GM18519 (cell line): ENCODE results near the gene HK1.

Source experiments
- ATAC-seq: cut with Tn5 transposase; IDR thresholded peaks from one replicate; pipeline ENCODE4 v1.9.1; 2021; ENCODE audit warnings: mild to moderate bottlenecking, moderate library complexity; ENCODE audit not compliant: unreplicated experiment, low FRiP score

Gene HK1

DNA sequence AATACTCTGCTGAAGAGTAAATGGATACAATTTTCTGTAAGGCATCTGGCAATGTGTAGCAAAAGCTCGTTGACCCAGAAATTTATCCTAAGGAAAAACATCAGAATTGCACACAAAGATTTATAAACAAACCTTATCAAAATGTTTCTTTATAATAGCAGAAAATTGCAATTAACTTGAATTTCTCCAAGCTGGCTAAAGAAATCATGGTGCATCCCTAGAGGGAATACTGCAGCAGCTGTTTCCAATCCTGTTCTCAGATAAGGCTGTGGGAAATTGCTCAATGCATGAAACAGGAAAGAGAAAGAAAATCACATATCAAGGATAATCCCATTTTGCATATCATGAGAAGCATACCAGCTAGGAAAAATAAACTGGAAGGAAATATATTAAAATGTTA is 119.7 kb downstream of the HK1 start:
- ATAC-seq = no peak

DNA sequence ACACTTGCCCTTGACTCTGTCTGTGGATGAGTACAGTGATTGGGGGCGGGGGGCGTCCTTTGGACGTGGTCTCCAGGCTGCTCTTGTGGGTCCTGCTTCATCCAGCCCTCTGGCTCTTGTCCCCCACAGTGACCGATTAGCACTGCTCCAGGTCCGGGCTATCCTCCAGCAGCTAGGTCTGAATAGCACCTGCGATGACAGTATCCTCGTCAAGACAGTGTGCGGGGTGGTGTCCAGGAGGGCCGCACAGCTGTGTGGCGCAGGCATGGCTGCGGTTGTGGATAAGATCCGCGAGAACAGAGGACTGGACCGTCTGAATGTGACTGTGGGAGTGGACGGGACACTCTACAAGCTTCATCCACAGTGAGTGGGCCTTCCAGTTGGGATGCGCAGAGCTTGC is 120.2 kb downstream of the HK1 start:
- ATAC-seq = no peak

DNA sequence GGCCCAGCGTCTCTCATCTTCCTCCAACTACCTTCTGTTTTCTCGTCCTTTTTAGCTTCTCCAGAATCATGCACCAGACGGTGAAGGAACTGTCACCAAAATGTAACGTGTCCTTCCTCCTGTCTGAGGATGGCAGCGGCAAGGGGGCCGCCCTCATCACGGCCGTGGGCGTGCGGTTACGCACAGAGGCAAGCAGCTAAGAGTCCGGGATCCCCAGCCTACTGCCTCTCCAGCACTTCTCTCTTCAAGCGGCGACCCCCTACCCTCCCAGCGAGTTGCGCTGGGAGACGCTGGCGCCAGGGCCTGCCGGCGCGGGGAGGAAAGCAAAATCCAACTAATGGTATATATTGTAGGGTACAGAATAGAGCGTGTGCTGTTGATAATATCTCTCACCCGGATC is 122.6 kb downstream of the HK1 start:
- no peak for ATAC-seq

DNA sequence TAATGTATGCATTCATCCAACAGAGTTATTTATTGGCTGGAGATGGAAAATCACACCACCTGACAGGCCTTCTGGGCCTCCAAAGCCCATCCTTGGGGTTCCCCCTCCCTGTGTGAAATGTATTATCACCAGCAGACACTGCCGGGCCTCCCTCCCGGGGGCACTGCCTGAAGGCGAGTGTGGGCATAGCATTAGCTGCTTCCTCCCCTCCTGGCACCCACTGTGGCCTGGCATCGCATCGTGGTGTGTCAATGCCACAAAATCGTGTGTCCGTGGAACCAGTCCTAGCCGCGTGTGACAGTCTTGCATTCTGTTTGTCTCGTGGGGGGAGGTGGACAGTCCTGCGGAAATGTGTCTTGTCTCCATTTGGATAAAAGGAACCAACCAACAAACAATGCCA is 123.1 kb downstream of the HK1 start:
- no peak for ATAC-seq

DNA sequence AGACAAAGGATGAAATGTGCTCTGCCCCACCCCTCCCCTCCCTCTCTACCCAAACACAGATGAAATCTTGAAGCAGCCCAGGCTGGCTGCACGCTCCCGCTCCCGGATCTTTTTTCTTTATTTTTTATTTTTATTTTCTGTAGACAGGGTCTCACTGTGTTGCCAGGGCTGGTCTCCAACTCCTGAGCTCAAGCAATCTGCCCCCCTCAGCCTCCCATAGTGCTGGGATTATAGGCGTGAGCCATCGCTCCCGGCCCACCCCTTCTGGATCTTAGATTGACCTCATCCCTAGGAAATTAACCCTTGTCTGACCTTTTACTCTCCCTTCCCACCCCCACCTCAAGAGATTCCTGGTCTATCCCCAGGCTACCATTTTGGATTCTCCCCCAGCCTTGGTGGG is 124.1 kb downstream of the HK1 start:
- ATAC-seq = no peak

DNA sequence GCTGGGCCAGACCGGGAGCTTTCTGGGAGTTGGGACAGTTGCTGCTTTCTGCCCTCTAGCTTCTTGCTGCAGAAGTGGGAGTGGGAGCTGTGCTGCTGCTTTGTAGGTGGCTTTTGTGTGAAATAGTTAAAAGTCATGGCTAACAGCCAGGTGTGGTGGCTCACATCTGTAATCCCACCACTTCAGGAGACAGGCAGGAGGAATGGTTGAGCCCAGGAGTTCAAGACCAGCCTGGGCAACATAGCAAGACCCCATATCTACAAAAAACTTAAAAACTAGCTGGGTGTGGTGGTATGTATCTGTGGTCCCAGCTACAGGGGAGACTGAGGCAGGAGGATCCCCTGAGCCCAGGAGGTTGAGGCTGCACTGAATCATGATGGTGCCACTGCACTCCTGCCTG is 124.8 kb downstream of the HK1 start:
- ATAC-seq = no peak

DNA sequence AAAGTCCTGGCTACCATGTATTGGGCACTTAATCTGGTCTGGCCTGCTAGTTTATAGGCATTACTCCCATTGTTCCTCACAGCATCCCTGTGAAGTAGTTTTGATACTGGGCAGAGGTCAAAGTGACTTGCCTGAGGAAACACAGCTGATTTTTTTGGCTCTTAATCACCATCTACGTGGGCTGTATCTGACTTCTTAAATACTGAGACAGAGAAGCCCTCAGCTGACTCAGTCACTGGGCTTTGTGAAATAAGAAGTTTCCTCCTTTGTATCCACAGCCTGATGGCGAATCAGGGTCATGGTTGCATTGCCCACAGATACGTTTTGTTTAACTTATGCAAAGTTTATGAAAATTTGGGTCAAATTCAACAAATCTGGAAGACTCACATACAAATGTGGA is 125.2 kb downstream of the HK1 start:
- ATAC-seq = no peak

DNA sequence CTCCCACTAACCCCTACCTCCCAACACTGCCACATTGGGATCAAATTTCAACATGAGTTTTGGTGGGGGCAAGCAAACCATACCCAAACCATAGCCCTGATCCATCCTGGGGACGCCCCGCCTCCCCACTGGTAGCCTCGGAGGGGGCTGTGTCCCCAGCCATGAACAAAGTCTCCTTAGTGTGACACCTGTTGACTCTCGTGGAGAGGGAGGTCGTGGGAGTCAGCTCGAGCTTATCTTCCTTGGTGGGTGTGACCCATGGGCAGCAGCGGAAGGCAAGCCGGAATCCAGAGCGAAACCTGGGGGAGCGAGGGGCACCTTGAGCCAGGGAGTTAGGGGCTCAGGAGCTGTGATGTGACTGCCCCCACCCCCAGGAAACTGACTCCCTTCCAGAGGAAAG is 126.5 kb downstream of the HK1 start:
- no peak for ATAC-seq

DNA sequence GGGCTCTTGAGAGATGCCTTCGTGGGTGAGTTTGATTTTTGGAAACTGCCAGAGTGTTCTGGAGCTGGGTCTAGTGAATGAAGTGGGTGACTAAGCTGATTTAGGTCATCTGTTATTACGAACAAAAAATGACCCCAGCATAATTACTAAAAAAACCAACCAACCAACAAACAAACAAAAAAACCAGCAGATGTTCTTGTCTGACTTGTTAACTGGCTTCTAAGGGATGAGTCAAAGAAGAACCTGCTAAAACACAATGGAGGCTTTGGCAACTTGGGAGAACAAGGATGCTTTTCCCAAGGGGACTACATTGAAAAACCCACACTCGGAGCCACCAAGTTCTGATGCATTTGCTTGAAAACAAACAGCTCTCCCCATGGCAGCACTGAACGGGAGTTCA is 126.9 kb downstream of the HK1 start:
- ATAC-seq = no peak

DNA sequence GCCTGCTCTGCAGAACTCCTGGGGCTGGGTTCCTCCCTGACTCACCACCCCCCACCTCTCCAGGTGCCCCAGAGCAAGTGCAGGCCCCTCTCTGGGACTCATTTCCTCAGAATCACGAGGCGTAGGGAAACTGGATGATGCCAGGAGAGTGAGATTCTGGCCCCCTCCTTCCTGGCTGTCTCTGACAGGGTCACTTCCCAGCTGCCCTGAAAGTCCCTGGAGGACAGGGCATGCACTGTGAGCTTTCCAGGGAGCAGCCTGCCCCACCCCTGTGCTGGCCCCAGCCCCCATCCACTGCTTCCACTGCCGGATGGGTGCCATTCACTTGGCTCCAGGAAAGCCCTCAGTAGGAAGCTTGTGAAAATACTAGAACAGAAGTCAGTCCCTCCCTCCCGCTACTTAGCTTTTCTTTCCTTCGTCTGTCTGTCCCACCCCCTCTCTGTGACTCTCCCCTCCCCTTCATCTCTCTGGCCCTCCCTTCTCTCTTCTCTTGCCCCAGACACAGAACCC is 128.1 kb downstream of the HK1 start:
- ATAC-seq = no peak

DNA sequence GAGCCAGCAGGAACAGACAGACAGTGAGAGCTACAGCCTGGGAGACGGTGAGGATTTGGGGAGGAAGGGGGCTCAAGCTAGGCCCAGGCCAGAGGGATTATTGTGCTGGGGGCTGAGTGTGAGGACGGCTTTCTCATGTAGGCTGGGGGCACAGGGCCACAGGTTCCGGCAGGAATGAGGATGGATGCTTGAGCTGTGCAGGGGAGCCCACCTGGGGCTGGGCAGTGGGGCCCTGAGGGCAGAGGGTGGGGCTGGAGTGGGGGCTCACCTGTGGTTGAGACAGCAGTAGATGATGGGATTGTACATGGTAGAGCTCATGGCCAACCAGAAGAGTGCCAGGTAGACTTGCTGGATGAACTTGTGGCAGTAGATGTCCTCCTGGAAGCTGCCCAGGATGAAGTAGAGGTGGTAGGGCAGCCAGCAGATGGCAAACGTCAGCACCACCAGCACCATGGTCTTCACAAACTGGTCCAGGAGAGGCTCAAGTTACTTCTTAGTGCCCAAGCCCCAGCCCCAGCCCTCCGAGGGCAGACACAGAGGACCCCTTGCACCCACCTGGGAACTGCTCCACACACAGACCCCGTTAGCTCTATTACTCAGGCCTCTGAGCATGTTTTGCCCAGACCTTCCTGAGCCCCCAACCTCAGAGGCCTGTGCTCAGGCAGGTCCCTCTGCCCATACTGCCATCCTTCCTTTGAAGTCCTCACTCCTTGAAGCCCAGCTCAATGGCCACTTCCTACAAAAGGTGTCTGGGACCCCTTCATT is 128.7 kb downstream of the HK1 start:
- no peak for ATAC-seq

DNA sequence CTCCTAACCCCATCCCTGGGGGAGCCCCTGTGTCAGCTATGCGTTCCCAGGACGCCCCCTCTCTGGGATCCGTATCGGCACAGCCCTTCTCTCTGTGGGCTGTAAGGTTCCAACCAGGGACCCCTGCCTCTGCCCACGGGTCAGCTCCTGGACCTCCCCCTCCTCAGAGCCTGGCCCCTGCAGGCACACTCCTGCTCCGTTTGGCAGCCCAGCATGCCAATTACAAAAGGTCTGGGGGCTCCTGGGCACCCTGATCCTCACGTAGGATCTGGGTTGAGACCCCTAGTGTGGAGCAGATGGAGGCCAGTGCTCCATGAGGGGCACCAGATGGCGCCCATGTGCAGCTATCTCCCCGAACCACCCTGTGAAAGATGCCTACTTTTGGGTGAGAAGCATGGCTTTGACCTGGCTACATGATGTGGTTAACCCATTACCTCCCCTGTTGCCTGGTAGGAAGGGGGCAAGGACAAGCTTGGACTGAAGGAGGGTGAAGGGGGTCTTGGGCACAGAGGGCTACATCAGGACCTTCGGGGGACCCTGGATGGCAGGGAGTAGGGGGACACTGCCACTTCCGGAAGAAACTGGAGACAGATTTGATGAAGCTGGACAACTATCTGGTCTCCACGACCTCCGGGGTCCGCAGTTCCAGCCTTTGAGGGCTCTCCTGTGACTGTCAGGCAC is 129.5 kb downstream of the HK1 start:
- no peak for ATAC-seq

DNA sequence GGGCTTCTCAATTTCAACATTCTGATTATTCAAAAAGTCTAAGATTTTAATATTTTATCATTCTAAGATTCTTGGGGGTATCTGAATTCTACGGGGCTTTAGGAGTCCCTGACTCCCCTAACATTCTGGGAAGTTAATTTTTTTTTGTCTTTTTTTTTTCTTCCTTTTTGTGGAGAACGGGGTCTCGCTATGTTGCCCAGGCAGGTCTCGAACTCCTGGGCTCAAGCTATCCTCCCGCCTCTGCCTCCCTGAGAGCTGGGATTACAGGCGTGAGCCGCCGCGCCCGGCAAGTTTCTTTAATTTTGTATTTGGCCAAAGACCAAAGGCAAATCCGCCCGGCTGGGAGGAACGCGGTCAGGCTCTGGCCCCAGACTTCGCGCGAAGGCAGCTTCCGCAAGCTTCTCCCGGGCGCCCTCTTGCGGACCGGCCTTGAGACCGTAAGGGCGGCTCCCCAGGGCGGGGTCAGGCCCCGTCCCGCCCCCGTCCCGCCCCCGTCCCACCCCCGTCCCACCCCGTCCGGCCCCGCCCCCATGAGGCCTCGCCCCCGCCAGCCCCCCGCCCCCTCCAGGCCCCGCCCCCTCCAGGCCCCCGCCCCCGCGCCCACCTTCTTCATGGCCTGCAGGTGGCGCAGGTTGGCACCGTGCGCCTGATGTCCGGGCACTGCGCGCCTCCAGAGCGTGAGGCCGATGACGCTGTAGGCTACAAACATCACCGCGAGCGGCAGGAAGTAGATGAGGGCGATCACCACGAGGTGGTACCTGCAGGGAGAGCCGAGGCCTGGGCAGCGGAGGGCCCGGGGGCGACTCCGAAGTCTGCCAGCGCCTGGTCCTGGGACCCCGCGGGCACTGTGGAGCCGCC is 130.3 kb downstream of the HK1 start:
- peak; percentile 74 for ATAC-seq

DNA sequence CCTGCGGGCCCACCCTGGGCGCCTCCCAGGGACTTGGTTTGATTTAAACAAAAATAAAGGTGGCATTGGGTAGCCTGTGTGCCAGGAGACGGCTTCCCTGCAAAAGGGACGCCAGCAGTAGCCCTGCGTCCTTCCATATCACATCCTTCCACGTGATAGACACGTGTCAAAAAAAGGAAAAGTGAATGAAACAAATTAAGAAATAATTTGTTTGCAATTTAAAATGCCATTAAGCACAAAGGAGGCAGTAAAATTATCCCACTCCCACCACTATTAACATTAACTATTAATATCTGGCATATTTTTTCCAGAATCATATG is 130.8 kb downstream of the HK1 start:
- ATAC-seq = no peak

DNA sequence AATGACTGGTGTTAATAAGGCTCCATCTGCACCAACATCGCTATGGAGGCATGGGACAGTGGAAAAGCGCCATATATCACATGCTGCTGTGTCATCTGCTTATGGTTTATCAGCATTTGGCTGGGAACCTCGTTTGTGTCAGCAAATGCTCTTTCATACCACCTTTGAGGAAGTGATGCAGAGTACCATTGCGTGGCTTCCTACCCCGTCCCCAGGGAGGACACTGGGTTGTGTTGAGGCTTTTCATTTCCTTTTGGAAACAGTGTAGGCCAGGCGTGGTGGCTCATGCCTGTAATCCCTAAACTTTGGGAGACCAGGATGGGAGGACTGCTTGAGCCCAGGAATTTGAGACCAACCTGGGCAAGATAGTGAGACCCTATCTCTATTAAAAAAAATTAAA is 131.7 kb downstream of the HK1 start:
- no peak for ATAC-seq

DNA sequence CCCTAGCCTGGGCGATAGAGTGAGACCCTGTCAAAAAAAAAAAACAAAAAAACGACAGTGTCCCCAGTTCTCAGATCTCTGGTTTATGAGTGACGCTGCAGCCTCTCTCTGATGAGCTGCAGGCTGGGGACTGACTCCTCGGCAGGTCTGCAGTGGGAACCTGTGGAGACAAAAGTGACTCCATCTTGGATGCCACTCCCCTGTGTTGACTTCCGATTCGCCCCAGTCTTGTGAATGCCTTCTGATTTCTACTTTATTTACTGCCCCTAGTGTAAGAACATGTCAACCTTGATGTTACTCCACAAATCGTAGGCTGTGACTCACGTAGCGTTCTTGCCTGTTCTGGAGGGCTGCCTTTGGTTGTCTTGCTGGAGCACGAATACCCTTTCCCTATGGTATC is 132.2 kb downstream of the HK1 start:
- ATAC-seq = no peak

DNA sequence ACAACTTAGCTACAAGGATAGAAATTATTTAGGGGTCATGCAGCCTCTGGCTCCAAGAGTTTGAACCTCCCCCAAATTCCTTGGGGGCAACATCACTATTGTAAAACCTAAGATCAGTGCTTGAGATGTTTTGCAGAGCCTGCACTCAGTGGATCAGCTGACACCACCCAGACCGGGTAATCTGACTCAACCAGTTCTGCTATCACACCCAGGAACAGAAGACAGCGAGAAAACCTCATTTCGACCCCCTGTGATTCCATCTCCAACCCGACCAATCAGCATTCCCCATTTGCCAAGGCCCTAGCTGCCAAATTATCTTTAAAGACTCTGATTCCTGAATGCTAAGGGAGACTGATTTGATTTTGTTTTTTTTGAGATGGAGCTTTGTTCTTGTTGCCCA is 133.2 kb downstream of the HK1 start:
- ATAC-seq = no peak

DNA sequence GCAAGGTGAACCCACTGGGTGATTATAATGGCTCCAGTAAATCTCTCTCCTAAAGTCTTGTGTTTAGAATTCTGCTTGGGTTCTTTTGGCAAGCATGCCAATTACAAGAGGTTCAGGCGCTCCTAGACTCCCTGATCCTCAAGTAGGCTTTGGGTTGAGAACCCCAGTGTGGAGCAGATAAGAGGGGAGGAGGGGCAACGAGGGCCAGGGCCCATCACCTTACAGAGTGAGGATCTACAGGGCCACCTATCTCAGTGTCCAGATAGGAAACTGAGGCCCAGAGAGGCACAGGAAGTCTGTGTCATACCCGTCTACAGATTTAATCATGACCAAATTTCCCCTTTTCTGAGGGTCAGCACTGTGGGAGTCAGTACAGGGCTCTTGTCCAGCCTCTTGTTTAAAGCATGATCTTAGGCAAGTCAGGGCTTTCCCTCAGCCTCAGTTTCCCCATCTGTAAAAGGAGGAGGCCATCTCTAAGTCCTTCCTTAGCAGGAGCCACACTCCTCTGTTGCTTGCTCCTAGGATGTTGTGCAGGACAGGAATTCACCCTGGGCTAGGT is 134.0 kb downstream of the HK1 start:
- no peak for ATAC-seq

DNA sequence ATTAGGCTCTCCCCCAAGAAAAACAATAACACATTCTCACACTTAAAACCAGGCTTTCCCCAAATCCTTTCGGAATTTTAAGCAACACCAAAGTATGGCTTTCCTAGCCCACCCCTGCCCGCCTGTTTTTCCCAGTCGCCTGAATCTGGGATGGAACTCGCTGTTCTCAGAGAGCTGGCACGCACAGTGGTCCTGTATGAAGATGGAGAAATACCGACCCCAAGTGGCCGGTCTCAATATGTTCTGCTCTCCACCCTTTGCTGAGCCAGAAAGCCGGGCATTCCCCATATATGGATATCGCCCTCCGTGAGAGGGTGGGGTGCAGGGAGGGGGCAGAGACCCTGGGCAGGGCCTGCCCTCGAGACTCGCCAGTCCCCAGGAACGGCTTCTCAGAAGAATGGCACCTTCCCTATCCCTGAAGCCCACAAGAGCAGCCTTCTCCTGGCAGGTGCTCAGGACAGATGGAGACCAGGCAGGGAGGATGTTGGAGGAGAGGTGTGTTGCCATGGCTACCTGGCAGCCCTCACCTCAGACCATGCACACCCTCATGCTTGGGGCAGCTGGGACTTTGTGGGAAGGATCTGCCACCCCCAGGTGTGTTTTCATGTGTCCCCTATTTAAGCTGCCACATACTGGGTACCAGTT is 135.0 kb downstream of the HK1 start:
- no peak for ATAC-seq
